GM23338 (cell line): Measurements from ENCODE around the gene TMEM236.
A peak's percentile ranks its signal among the peaks of the same experiment; 100 is the strongest.

Source experiments
- CREB1 ChIP-seq: fragments of 250-450 bp; sonication (Bioruptor Pico); IDR thresholded peaks from 2 replicates; pipeline ENCODE4 v1.5.0; 2020; ENCODE audit warnings: low read depth, mild to moderate bottlenecking, moderate library complexity
- CTCF ChIP-seq, 2 experiments: fragments of 200-600 bp in 1 of 2; sonication (generic) in 1 of 2; conservative IDR thresholded peaks; 2 replicates each; pipeline versions ENCODE4 v1.5.1 to v1.6.1; 2016 to 2017; ENCODE audit warnings: antibody characterized with exemption in 2 of 2, low read depth in 2 of 2, mild to moderate bottlenecking in 2 of 2, moderate library complexity in 1 of 2
- ETS1 ChIP-seq: IDR thresholded peaks from 2 replicates; pipeline ENCODE4 v1.6.1; 2016; ENCODE audit warnings: antibody characterized with exemption
- EZH2 ChIP-seq: fragments of 200-600 bp; sonication (generic); IDR thresholded peaks from one replicate; pipeline ENCODE4 v1.8.0; 2017; ENCODE audit warnings: antibody characterized with exemption, mild to moderate bottlenecking, low read depth; ENCODE audit not compliant: unreplicated experiment
- EZH2phosphoT487 ChIP-seq: fragments of 200-600 bp; sonication (generic); IDR thresholded peaks from one replicate; pipeline ENCODE4 v1.8.1; 2018; ENCODE audit warnings: antibody characterized with exemption; ENCODE audit not compliant: unreplicated experiment
- JUNB ChIP-seq: IDR thresholded peaks from one replicate; pipeline ENCODE4 v1.6.1; 2016; ENCODE audit warnings: antibody characterized with exemption; ENCODE audit not compliant: unreplicated experiment
- NANOG ChIP-seq: IDR thresholded peaks from 2 replicates; pipeline ENCODE4 v1.6.1; 2016; ENCODE audit warnings: antibody characterized with exemption, borderline replicate concordance
- POLR2AphosphoS5 ChIP-seq: IDR thresholded peaks from 2 replicates; pipeline ENCODE4 v1.6.1; 2016; ENCODE audit warnings: antibody characterized with exemption, low read depth
- REST ChIP-seq: IDR thresholded peaks from one replicate; pipeline ENCODE4 v1.6.1; 2018; ENCODE audit warnings: antibody characterized with exemption; ENCODE audit not compliant: unreplicated experiment
- STAT1 ChIP-seq: IDR thresholded peaks from one replicate; pipeline ENCODE4 v1.6.1; 2016; ENCODE audit warnings: antibody characterized with exemption; ENCODE audit not compliant: unreplicated experiment
- ZNF114 ChIP-seq: fragments of 250-450 bp; sonication (Bioruptor Pico); IDR thresholded peaks from 2 replicates; pipeline ENCODE4 v1.5.0; 2020; ENCODE audit warnings: mild to moderate bottlenecking, moderate library complexity
- ZNF462 ChIP-seq: fragments of 250-450 bp; sonication (Bioruptor Pico); IDR thresholded peaks from 2 replicates; pipeline ENCODE4 v1.5.0; 2020; ENCODE audit warnings: mild to moderate bottlenecking, moderate library complexity

GRCh38 chr10:17742918-17743317, 9.1 kb upstream of the TMEM236 start:
- TF ChIP-seq CTCF (conservative IDR thresholded peaks at IDR 0.05; ENCODE audit: low read depth in 2 of 2) = peak; percentile 76 to 88
- TF ChIP-seq EZH2 = no peak
- TF ChIP-seq REST = no peak
- TF ChIP-seq POLR2AphosphoS5 = no peak
- no peak for TF ChIP-seq CREB1 (CRISPR knock-in tag)
- no peak for TF ChIP-seq EZH2phosphoT487
- TF ChIP-seq STAT1 = no peak
- no peak for TF ChIP-seq NANOG
- TF ChIP-seq ETS1 = no peak
- TF ChIP-seq JUNB = no peak
- TF ChIP-seq ZNF114 (CRISPR knock-in tag) = no peak
- TF ChIP-seq ZNF462 = no peak
